GM13976 (cell line): ENCODE measurements around the gene ABLIM2.

Source experiments
- DNase-seq: peaks from one replicate; pipeline ENCODE4 v3.0.0; 2012; ENCODE audit warnings: low spot score
- in situ Hi-C: fragments of 300-500 bp; cut with MboI; formaldehyde crosslinking; loops from one replicate; pipeline ENCODE4 v1.12.0; 2022; ENCODE audit warnings: low sequenced_read_pairs, mixed read lengths, inconsistent platforms; ENCODE audit not compliant: unreplicated experiment
- TF ChIP-seq, protein P1 (sequence below): IDR thresholded peaks from 2 replicates; pipeline ENCODE4 v1.5.1; 2012; ENCODE audit warnings: borderline replicate concordance, mild to moderate bottlenecking; ENCODE audit not compliant: insufficient read depth; ENCODE audit errors: extremely low read depth, missing control alignments, control extremely low read depth

ABLIM2 gene

DNA sequence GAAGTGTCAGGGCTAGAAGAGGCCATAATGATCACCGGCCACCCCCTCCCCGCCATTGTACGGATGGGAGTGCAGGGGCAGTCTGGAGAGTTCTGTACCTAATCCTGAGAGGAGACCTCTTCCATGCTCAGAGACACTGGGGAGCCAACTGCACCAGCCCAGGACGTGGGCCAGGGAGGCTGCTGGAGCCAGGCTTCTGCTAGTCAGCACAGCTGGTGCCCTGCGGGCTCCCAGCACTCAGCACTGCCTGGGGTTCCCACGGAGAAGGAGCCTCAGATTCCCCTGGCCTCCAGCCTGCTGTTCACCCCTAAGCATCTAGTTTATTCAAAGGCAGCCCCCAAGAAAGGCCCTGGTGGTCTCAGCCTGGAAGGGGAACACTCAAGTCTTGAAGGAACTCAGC lies 28.8 kb downstream of the ABLIM2 start:
- in situ Hi-C loops: no loop called here
- TF ChIP-seq, protein P1, sequence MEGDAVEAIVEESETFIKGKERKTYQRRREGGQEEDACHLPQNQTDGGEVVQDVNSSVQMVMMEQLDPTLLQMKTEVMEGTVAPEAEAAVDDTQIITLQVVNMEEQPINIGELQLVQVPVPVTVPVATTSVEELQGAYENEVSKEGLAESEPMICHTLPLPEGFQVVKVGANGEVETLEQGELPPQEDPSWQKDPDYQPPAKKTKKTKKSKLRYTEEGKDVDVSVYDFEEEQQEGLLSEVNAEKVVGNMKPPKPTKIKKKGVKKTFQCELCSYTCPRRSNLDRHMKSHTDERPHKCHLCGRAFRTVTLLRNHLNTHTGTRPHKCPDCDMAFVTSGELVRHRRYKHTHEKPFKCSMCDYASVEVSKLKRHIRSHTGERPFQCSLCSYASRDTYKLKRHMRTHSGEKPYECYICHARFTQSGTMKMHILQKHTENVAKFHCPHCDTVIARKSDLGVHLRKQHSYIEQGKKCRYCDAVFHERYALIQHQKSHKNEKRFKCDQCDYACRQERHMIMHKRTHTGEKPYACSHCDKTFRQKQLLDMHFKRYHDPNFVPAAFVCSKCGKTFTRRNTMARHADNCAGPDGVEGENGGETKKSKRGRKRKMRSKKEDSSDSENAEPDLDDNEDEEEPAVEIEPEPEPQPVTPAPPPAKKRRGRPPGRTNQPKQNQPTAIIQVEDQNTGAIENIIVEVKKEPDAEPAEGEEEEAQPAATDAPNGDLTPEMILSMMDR: no peak
- no peak for DNase-seq

DNA sequence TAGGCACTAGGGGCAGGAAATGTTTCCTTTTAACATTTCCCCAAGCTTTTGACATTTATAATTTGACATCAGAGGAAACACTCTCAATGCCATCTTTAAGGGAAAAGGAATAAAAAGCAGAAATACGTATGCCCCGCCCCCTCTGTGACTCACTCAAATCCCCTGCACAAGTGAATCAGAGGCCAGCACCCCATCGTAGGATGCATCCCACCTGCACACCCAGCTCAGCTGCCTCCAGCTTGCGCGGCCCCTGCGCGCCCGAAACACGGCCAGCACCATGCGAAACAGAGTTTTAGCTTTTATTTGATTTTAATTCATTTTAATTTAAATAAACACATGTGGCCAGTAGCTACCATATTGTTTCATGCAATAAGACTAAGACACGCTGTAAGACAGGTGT lies 29.5 kb downstream of the ABLIM2 start:
- DNase-seq: no peak
- in situ Hi-C loops: no loop called here
- TF ChIP-seq, protein P1: no peak

DNA sequence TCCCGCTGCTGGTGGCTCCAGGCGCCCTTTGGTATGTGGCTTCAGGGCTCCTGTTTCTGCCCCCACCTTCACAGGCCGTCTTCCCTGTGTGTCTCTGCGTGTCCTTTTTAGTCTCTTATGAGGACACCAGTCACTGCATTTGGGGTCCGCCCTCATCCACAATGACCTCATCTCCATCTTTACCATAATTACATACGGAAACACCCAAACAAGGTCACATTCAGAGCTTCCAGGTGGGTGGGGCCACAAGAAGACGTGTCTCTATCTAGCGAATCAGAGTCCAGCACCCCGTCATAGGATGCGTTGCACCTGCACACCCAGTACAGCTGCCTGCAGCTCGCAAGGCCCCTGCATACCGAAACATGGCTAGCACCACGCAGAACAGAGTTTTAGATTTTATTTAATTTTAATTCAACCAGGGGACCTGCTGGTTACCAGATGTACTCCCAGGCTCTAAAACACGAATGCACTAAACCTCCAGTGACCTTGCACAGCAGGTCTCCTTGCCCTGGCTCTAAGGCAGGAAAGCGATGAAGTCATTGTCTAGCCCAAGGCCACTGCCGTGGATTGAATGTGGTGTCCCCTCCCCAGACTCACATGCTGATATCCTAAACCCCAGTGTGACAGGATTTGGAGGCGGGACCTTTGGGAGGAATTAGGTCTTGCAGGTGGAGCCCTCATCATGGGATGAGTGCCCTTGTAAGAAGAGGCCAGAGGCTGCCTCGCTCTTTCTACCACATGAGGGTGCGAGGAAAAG lies 30.3 kb downstream of the ABLIM2 start:
- no peak for DNase-seq
- TF ChIP-seq, protein P1: no peak
- in situ Hi-C loops: no loop called here

DNA sequence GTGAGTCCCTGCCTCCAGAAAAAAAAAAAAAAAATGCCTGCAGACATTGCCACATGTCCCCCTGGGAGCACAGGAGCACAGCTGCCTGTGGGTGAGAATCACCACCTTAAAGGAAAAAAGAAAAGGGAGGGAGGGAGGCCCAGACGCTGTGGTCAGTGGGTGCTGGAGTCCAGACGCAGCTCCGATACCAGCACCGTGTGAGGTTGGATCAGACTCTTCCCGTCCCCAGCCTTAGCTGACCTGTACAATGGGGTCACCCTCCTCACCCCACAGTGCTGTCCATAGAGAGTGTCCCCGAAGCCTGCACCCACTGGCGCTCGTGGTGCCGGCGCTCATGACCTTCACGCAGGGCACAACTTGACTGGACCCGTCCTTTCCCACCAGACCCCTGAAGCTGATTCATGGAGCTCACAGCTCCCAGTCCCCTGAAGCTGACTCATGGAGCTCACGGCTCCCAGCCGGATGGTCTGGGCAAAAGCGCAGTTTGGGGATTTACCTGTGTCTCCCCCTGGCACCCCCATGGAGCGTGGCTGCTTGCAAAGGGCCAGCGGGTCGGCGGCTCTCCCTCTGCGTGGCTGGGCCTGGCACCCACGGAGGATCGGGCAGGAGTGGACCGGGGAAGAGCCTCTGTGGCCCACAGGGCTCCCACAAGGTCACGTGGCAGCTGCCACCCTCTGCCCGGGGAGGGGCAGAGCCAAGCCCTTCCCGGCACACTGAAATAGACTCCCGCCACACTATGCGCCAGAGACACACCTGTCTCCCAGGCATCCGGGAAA lies 31.4 kb downstream of the ABLIM2 start:
- TF ChIP-seq, protein P1: no peak
- in situ Hi-C loops: no loop called here
- DNase-seq: no peak

DNA sequence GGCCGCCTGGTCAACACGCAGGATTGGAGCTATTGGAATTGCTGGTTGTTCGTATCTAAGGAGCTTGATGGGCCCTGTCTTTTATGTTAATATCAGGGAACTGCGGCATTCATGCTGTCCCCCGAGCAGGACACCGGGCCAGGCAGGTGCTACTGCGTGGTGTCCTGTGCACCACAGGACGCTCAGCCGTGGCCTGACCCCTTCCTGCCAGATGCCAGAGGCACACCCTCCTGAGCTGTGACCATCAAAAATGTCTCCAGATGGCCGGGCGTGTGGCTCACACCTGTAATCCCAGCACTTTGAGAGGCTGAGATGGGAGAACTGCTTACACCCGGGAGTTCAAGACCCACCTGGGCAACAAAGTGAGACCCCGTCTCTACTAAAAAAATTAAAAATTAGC lies 32.1 kb downstream of the ABLIM2 start:
- in situ Hi-C loops: no loop called here
- TF ChIP-seq, protein P1: no peak
- DNase-seq: no peak

DNA sequence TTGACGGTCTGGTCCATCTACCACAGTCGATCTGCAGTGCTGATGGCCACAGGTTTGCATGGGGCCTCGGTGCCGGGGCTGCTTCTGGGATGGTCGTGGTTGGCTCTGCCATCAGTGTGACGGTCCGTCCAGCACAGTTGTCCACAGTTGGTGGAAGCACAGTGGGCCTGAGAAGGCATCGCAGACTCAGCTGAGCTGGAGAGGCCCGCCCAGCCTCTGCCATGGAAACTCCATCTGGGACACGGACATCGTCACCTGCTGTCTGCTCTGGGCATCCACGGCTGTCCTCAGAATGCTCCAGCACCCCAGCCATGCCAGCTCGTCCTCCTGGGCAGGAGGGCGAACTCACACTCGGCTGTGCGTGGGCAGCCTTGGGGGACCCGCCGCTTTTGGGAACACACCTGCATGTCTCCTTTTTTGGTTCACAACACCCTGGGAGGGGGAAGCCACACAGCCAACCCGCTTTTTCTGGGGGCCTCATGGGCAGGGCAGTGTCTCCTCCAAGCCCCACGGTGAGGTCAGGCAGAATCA lies 33.0 kb downstream of the ABLIM2 start:
- DNase-seq: no peak
- in situ Hi-C loops: no loop called here
- TF ChIP-seq, protein P1: no peak
